Uterus (tissue), 2 donors: ENCODE measurements around the gene SCUBE3.

Experiments
- POLR2A ChIP-seq, 2 donors: fragments of 450-650 bp; IDR thresholded peaks; one replicate each; pipeline ENCODE4 v1.6.1; 2016; ENCODE audit warnings: antibody characterized with exemption in 2 of 2, mild to moderate bottlenecking in 1 of 2, moderate library complexity in 1 of 2
- TF ChIP-seq, protein P1 (sequence below), 4 experiments: fragments of 200-600 bp in 2 of 4; fragments of 450-650 bp in 2 of 4; sonication (generic) in 2 of 4; IDR thresholded peaks; one replicate each; pipeline ENCODE4 v1.5.1; 2016 to 2019; ENCODE audit warnings: antibody characterized with exemption in 4 of 4, mild to moderate bottlenecking in 2 of 4, moderate library complexity in 1 of 4

DNA sequence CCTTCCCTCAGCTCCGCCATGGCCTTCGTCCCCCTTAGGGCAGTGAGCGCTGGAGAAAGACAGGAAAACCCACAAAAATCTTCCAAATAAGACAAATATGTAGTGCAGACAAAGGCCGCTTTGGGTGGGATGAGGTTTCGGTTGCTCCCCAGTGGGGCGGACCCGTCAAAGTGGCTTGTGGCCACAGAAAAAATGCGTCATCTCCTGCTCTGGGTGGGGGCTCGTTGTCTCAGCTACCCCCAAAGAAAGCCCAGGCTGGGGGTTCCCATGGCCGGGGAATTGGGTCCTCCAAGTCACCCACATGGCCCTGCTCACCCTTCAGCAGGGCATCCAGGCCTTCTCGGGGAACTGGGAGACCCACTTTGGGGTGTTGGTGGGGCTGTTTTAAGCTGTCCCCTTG, 21.9 kb upstream of the SCUBE3 start:
- TF ChIP-seq, protein P1, sequence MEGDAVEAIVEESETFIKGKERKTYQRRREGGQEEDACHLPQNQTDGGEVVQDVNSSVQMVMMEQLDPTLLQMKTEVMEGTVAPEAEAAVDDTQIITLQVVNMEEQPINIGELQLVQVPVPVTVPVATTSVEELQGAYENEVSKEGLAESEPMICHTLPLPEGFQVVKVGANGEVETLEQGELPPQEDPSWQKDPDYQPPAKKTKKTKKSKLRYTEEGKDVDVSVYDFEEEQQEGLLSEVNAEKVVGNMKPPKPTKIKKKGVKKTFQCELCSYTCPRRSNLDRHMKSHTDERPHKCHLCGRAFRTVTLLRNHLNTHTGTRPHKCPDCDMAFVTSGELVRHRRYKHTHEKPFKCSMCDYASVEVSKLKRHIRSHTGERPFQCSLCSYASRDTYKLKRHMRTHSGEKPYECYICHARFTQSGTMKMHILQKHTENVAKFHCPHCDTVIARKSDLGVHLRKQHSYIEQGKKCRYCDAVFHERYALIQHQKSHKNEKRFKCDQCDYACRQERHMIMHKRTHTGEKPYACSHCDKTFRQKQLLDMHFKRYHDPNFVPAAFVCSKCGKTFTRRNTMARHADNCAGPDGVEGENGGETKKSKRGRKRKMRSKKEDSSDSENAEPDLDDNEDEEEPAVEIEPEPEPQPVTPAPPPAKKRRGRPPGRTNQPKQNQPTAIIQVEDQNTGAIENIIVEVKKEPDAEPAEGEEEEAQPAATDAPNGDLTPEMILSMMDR (IDR thresholded peaks at IDR 0.05): no peak
- TF ChIP-seq POLR2A (IDR thresholded peaks at IDR 0.05): no peak
